Measurements from ENCODE around the gene TMEM201.

TMEM201 gene

DNA sequence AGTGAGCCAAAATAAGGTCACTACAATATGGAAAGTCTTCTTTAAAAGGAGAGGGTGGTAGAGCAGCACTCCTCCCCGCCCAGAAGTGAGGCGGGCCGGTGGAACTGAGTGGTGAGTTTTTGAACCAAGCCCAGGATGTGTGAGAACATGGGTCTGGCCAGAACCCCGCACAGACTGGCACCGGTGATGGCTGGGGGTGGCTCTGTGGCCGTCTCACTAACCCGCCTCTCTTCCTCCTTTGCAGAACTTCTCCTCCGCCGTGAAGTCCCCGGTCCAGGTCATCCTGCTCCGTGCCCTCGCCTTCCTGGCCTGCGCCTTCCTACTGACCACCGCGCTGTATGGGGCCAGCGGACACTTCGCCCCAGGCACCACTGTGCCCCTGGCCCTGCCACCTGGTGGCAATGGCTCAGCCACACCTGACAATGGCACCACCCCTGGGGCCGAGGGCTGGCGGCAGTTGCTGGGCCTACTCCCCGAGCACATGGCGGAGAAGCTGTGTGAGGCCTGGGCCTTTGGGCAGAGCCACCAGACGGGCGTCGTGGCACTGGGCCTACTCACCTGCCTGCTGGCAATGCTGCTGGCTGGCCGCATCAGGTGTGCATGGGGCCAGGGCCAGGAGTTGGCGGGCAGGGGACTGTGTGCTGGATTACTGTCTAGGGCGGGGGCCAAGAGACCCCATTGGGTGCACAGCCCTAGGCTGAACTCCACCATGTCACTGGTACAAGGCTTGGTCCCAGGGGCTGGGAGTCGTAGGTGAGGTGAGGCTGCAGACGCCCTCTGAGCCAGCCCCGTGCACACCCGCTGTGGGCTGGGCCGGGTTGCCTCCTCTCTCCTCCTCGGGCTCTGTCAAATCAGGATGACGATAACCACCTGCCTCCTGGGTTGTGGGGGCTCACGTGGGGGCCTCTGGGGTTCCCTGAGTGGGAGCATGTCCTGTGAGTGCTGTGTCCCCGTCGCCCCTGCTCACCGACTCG is 12.4 kb downstream of the TMEM201 start:
- DNase-seq (ENCODE audit: low read depth) = no peak

DNA sequence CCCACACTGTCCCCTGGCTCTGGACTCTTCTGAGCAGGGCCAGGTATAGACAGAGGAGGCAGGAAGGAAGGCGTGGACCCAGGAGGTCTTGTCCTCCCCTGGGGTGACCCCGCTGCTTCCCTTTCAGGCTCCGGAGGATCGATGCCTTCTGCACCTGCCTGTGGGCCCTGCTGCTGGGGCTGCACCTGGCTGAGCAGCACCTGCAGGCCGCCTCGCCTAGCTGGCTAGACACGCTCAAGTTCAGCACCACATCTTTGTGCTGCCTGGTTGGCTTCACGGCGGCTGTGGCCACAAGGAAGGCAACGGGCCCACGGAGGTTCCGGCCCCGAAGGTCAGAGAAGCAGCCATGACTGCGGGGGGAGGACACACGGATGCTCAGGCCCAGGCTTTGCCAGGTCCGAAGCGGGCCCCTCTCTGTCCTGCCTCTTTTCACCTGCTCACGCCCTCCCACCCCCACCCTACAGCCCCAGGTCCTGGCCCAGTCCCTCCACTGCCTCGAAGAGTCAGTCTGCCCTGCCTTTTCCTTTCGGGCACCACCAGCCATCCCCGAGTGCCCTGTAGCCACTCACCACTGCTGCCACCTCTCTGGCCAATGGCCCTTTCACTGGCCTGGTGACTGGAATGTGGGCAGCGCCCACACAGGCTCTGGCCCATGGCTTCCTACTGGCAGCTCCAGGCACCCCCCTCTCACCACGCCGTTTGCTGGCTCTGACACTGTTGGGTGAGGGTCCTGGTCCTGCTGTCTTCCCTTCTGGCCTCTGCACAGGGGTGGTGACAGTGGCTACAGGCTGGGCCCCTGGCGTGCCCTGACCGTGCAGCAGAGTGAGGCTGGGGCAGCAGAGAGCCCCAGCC is 13.5 kb downstream of the TMEM201 start:
- DNase-seq (ENCODE audit: low read depth) = no peak

DNA sequence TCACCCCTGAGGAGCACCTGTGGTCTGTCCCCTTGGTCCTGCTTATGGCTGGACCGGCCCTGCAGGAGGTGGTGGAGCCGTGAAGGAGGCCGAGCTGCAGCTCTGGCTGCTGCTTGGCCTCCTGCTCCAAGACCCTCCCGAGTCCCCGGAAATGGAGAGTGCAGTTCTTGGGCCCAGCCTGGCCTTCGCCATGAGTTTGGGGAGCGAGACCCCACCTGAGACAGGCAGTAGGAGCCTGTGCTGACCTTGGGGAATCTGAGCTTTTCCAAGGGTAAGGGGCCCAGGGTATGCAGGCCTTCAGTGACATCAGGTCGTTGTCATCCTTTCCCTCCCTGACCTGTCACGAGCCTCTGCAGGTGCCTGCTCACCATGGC is 14.1 kb downstream of the TMEM201 start:
- DNase-seq (ENCODE audit: low read depth) = no peak

DNA sequence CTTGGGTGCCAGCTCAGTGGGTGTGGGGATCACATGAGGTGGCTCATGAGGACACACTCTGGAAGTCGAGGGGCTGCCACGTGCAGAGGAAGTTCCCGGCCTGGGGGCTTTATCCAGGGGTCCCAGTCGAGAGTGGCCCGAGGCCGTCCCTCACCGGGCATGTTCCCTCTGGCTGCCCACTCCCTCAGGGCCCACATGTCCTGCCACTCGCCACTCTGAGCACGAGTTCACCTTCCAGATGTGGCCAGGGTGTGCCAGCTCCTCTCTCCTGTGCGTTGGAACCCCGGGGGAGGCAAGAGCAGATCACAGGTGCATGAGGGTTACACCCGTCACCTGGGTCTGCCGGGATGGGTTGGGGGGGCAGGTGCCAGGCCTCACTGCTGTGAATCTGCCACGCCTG is 14.6 kb downstream of the TMEM201 start:
- no peak for DNase-seq (ENCODE audit: low read depth)

DNA sequence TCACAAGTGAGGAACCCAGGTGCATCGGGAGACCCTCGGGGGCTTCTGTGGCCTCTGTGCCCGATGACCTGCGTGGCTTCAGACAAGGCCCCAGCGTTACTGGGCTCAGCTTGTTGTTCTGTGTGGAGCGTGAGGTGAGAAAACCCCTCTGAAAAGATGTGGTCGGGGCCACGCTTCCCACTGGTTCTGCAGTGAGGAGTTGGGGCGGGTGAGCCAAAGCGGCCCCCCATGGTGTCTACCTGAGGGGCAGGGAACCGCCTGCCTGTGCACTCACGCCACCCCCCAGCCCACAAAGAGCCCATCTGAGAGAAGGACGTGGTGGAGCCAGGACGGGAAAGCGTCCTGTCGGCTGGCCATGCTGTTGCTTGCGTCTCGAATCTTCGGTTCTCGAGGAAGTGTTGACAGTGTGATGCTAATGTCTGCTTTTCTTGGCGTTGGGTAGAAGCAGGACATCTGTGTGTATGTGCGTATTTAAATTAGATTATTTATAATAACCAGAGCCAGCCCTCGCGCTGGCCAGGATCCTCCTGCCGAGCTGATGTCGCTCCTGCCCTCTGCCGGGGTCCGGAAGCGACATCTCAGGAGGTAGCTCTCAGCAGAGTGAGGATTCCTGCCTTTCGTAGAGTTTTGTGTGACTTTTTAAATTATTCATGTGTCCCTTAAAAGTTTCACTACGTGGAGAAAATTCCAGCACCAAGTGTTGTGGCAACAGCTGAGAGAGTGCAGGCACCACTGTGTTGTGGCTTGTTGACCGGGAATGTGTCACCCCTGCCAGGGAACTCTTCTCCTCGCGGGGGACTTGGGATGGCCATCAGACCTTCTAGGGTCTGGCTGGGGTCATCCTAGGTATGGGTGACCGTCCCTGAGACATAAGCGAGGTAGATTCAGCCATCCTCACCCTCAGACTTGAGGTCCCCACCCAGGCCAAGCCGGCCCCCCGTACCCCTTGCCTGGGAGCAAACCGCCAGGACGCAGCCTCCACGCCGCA is 15.3 kb downstream of the TMEM201 start:
- no peak for DNase-seq (ENCODE audit: low read depth)

DNA sequence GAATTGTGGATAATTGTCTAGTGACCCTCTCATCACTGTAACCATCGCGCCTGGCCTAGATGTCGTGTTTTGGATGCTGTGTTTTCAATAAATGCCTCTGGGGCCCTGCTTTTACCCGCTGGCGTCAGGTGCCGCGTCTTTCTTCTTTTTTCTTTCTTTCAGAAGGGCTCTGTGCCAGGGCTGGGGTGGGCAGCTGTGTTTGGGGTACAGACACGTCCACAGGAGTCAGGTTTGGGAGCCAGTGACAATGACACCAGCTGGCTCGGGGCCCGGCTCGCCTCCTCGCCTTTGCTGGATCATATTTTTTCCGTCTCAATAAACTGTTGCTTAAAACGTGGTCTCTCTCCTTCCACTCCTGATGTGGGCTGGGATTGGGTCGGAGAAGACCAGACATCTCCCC is 16.1 kb downstream of the TMEM201 start:
- no peak for DNase-seq (ENCODE audit: low read depth)

DNA sequence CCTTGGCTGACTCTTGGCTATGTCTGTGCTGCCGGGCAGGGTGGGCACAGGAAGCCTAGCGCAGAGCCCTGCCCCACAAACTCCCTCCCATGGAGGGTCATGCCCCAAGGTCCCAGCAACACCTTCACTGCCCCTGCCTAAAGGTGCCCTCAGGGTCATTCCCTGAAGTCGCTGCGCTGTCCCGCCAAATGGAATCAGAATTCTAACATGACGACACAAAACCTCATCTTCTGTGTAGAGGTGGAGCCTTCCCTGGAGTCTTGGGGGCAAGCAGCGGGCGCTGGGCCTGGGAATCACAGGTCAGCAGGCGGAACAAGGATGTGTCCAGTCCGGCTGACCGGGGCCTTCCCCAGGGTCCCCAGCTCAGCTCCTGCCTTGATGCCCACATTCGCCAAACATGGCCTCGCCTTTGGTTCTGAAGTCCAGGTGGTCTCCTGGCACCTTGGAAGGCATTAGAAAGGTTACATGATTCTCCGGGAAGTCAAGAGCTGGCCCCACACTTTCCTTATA is 17.3 kb downstream of the TMEM201 start:
- DNase-seq (ENCODE audit: low read depth) = no peak

DNA sequence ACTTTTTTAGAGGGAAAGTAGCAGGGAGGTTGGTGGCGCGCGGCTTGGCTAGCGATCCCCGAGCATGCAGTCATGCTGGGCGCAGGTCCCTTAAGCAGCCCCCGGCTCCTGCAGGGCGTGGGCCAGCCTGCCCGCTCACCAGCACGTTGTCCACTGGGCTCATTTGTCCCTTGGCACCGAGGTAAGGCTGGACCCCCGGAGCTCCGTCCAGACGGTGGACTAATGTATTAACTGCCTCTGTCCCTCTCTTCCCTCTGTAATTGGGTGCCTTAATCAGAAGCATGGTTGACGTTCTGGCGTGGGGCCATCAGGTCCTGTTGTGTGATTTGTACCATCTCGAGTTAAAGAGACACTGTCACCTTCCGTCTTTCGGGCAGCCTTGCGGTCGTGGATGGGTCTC is 17.7 kb downstream of the TMEM201 start:
- no peak for DNase-seq (ENCODE audit: low read depth)

DNA sequence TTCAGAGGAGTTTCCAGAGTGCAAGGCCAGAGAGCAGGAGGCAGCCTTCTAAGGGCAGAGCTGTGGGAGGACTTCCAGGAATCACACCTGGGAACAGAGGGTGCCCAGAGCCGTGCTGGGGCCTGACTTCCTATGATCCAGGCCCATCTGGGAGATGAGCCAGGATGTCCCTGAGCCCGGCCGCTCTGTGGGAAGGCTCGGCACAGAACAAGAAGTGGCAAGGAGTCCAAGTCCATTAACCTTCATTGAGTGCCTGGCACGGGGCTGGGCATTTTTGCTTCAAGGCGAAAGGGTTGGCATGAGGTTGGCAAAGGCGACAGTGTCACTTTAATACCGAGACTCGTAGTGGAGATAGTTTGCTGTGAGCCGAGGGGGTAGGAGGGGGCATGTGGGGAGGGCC is 18.2 kb downstream of the TMEM201 start:
- DNase-seq (ENCODE audit: low read depth) = no peak

DNA sequence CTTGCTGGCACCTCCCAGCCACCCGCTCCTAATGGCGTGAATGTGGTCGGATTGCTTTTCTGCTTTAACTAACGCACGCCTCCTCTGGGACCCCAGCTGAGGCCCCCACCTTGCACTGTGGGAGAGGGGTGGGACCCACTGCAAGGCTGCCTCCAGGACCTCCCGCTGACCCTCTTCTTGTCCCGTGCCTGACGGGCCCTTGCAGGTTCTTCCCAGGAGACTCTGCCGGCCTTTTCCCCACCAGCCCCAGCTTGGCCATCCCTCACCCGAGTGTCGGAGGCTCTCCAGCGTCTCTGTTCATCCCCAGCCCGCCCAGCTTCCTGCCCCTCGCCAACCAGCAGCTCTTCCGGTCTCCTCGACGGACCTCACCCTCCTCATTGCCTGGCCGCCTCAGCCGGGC is 18.6 kb downstream of the TMEM201 start:
- no peak for DNase-seq (ENCODE audit: low read depth)

DNA sequence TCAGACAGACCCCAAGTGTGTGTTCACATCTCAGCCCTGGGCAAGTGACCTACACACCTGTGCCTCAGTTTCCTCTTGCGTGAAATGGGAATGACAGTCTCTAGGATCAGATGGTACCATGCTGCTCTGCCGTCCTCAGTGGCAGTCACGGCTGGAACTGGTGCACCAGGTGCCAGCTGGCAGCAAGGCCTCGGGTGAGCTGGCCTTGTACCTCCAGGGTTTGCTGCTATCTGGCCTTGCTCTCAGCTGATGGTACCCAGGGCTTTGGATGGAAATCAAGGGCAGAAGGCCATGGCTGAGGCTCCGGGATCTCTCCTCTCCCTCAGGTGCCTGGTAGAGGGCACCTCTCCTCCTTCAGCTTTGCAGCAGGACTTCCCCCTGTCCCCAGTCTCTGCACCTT is 21.3 kb downstream of the TMEM201 start:
- no peak for DNase-seq (ENCODE audit: low read depth)

DNA sequence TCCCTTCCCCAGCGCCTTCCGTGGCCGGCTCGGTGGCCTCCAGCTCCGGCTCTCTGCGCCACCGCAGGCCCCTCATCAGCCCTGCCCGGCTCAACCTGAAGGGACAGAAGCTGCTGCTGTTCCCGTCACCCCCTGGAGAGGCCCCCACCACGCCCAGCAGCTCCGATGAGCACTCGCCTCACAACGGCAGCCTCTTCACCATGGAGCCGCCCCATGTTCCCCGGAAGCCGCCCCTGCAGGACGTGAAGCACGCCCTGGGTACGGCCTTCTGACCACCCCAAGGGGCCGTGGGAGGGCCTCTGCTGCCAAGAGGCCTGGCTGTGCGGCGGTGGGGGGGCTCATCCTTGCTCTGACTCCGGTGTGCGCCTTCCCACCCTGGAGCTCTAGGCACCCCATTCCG is 21.8 kb downstream of the TMEM201 start:
- no peak for DNase-seq (ENCODE audit: low read depth)

DNA sequence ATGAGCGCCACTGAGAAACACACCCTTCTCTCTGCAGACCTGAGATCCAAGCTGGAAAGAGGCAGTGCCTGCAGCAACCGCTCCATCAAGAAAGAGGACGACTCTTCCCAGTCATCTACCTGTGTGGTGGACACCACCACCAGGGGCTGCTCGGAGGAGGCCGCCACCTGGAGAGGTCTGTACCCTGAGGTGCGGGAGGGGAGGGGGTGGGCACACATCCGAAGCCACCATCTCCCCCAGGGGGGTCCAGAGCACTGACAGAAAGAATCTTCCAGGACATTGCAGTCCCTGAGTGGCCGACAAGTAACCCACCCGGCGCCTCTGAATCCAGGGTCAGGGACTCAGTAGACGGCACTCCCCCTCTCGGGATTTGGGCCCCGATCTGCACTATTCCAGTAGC is 23.0 kb downstream of the TMEM201 start:
- DNase-seq (ENCODE audit: low read depth) = no peak

DNA sequence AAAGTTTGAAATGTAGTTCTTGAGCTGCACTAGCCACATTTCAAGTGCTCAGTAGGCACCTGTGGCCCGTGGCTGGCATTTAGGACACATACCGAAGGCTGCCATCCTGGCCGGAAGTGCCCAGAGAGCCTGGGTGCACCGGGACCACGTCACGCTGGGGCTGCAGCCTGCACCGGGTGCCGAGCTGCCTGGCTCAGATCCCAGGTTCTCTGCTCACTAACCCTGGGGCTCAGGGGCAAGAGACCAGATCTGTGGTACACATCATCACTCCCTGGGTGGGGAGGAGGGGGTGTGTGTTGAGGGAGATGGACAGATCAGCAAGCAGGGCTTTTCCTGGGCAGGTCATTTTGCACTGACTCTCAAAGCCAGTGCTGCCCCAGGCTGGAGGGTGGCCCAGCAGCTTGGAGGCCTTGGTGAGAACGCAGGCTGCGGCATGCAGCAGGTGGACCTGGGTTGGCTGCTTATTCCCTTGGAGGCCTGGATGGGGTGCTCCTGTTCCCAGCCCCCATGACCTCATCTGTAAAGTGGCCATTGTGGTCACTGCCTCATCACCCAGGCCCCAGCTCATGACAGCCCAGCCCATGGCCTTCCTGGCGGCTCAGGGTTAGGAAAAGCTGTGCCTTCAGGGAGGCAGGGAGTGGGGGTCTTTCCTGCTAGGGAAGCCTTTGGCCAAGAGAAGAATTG is 23.6 kb downstream of the TMEM201 start:
- no peak for DNase-seq (ENCODE audit: low read depth)

DNA sequence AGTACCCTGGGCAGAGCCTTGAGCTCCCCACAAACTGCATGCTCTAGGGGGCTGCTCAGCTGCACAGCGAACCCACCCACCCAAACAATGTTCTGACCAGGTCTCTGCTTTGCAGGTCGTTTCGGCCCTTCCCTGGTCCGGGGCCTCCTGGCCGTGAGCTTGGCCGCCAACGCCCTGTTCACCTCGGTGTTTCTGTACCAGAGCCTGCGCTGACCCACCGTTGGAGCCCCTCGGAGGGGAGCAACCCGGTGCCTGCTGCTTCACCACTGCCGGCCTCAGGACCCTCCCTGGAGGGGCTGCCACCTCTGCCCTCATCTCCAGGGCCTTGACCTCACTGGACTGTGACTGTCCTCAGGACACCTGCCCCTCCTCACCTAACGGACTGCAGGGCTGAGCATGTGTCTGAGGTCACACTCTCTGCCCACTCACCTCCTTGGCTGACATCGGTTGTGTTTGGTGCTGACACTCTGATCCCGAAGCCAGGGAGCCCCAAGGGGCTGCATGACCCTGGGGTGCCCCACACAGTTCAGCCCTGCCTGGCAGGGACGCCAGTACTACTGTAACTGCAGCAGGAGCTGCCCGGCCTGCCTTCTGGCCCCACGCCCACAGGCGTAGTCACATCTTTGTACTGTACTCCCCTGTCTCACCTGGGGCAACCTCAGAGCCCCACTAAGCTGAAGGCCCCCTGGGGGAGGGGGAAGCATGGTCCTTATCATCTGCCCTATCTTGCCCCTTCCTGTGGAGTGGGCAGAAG is 24.3 kb downstream of the TMEM201 start:
- no peak for DNase-seq (ENCODE audit: low read depth)

DNA sequence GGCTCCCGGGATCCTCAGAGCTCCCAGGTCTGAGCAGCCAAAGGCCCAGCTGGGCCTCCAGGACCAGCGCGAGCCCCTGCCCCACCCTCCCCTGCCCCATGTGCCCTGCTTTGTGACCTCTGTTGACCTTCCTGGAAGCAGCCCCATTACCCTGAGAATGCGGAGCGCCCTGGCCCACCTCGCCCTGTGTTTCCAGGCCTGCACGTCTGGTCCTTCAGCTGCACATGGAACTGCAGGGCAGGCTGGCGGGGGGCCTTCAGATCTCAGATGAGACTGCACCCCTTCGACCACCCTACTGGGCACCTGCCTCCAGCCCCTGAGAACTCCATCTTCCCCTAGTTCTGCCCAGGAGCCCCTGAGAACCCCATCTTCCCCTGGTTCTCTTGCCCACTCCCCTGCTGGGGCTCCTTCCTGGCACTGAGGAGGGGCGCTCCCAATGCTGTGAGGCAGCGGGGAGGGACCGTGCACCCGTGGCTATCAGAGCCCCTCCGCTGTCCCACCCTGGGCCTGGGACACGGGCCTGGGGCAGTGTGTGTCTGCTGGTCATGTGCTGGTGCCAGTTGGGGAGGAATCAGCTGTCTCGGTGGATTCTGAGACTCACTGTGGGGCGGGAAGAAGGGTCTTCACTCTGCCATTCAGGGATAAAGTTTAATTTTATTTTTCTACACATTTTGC is 25.1 kb downstream of the TMEM201 start:
- DNase-seq (ENCODE audit: low read depth) = no peak

DNA sequence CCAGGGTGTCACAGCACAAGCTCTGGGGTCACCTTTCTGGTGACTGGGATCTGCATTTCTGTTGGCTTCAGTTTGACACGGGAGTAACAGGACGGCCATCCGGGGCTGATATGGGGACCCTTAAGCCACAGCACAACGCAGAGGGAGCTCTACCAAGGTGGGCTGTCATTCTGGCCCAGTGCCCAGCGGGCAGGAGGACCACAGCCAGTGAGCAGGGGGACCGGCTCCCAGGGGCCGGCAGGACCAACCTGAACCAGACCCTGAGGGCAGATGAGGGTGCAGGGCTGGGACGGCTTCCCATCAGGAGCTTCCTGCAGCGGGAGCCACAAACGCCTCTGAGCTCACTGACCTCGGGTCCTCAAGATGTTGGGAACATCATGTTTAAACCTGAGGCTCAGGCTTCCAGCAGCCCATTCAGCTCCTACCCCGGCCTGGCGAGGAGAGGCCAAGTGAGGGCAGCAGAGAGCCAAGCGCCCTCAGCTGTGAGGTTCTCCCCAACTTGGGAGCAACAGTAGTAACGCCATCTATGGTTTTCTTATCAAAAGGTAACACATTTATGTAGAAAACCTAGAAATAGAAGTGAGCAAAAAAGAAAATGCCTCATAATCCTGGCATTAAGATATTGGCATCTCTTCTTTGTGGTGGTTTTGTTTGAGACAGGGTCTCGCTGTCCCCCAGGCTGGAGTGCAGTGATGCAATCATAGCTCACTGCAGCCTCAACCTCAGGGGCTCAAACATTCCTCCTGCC is 26.8 kb downstream of the TMEM201 start:
- no peak for DNase-seq (ENCODE audit: low read depth)

DNA sequence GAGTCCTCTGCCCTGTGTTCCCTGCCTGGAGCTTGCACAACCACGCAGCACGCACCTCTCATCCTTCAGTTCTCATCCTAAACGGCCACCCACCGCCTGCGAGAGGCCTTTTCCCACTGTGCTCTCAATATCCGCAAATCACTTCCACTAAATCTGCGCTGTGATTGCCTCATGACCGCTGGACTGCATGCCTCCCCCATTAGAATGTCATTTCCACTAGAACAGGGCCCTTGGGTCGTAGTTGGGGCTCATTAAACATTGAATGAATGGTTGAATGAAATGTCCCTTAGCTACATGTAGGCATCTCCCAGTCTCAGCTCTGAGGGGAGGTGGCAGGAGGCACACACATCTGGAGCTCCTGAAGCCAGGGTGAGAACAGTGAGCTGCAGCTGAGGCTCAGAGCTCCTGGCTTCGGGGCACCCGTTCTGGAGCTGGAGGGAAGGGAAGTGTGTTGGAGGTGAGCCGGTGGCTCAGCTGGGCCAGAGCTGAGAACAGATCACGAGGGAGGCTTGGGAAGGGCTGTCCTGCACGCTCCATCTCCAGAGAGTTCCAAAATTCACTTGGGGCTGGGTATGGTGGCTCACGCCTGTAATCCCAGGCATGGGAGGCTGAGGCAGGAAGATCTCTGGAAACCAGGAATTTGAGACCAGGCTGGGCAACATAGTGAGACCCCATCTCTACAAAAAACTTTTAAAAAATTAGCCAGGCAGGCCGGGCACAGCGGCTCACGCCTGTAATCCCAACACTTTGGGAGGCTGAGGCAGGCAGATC is 30.4 kb downstream of the TMEM201 start:
- no peak for DNase-seq (ENCODE audit: low read depth)

All from GM04503 (cell line).